Measurements from ENCODE around the gene UNC13A. TPM values are rescaled to one million over a fixed set of nuclear protein-coding genes. Genes with fewer than 3 reads are reported as not detected.

The UNC13A gene
- total and polyA plus RNA-seq, 3 donors from 2014 or later, result 1.2 to 3.2 (median 2.6) TPM

GRCh38 chr19:17564781-17565180 is 123.4 kb downstream of the UNC13A start:
- no peaks in the 10 kb centered on the region for H3K36me3 ChIP-seq (ENCODE audit: low read depth, missing control alignments)
- TF ChIP-seq CTCF (IDR thresholded peaks at IDR 0.05), result no peak
- TF ChIP-seq POLR2A (IDR thresholded peaks at IDR 0.05), result no peak
- WGBS, 2 donors, result 71 to 74% methylated on average over 6 of the region's 6 CpGs

DNA sequence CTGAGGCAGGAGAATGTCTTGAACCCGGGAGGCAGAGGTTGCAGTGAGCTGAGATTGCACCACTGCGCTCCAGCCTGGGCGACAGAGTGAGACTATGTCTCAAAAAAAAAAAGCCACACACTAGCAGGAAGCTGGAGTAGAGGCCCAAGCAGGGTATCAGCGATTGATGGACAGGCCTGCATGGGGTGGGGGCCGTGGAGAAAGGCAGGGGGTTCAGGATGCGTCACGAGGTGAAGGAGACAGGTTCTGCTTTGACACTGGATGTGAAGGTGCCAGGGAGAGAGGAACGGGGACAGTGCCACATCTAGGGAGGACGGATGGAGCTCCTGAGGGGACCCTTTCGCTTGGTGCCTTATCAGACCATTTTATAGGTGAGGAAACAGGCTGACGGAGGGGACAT is 125.6 kb downstream of the UNC13A start:
- Histone ChIP-seq H3K9me3 (no peaks in the 10 kb centered on the region), H3K4me3 (no peak overlapping the region), H3K27me3 (no peaks in the 10 kb centered on the region), H3K36me3 (ENCODE audit: low read depth, missing control alignments) (no peaks in the 10 kb centered on the region), H3K4me1 (no peaks in the 10 kb centered on the region), H3K27ac (no peak overlapping the region)
- intact Hi-C loops (cut with DNase I; ENCODE audit: low total_unique reads), result no loop called here
- TF ChIP-seq CTCF (IDR thresholded peaks at IDR 0.05), result no peak
- TF ChIP-seq POLR2A (IDR thresholded peaks at IDR 0.05), result no peak
- no peak for DNase-seq
- WGBS, 2 donors, result 78 to 86% methylated on average over 11 of the region's 11 CpGs

More at GRCh38 chr19:17564781-17565180, 123.4 kb downstream of the UNC13A start:
- Histone ChIP-seq H3K4me3 (no peak overlapping the region), H3K27ac (no peak overlapping the region), H3K4me1 (no peaks in the 10 kb centered on the region), H3K9me3 (no peaks in the 10 kb centered on the region), H3K27me3 (no peaks in the 10 kb centered on the region)
- no peak for DNase-seq
- intact Hi-C loops (cut with DNase I; ENCODE audit: low total_unique reads), result no loop called here

- Histone ChIP-seq H3K4me1 (no peaks in the 10 kb centered on the region), H3K36me3 (ENCODE audit: low read depth, missing control alignments) (no peaks in the 10 kb centered on the region), H3K9me3 (no peaks in the 10 kb centered on the region), H3K27ac (no peak overlapping the region), H3K27me3 (no peaks in the 10 kb centered on the region), H3K4me3 (no peak overlapping the region)
- 93 to 95% methylated on average over 4 of the region's 4 CpGs for WGBS, 2 donors
- intact Hi-C loops (cut with DNase I; ENCODE audit: low total_unique reads), result no loop called here
- DNase-seq, result no peak
- TF ChIP-seq CTCF (IDR thresholded peaks at IDR 0.05) (no peak), POLR2A (IDR thresholded peaks at IDR 0.05) (no peak)
Measured at GRCh38 chr19:17562097-17562496, 126.1 kb downstream of the UNC13A start.

GRCh38 chr19:17560205-17560595 is 128.0 kb downstream of the UNC13A start:
- no peak for TF ChIP-seq CTCF (IDR thresholded peaks at IDR 0.05)
- no peak for TF ChIP-seq POLR2A (IDR thresholded peaks at IDR 0.05)
- 87 to 91% methylated on average over 11 to 14 of the region's 14 CpGs for WGBS, 2 donors
- Histone ChIP-seq H3K27ac (peak overlapping the region in 1 of 2 donors; percentile 0), H3K27me3 (no peaks in the 10 kb centered on the region), H3K9me3 (no peaks in the 10 kb centered on the region), H3K4me3 (no peak overlapping the region), H3K36me3 (ENCODE audit: low read depth, missing control alignments) (no peaks in the 10 kb centered on the region), H3K4me1 (peaks cover 1% of the 10 kb centered on the region)
- DNase-seq, result no peak
- intact Hi-C loops (cut with DNase I; ENCODE audit: low total_unique reads), result no loop called here

GRCh38 chr19:17557466-17557865 is 130.7 kb downstream of the UNC13A start:
- no peaks in the 10 kb centered on the region for H3K9me3 ChIP-seq
- TF ChIP-seq POLR2A (IDR thresholded peaks at IDR 0.05), result no peak
- TF ChIP-seq CTCF (IDR thresholded peaks at IDR 0.05), result no peak
- no peaks in the 10 kb centered on the region for H3K27me3 ChIP-seq
- no peak overlapping the region for H3K4me3 ChIP-seq
- 84 to 89% methylated on average over 9 of the region's 9 CpGs for WGBS, 2 donors
- H3K4me1 ChIP-seq, result peaks cover 9% of the 10 kb centered on the region
- H3K27ac ChIP-seq, result no peak overlapping the region
- DNase-seq, result no peak
- intact Hi-C loops (cut with DNase I; ENCODE audit: low total_unique reads), result no loop called here
- H3K36me3 ChIP-seq (ENCODE audit: low read depth, missing control alignments), result no peaks in the 10 kb centered on the region
